GM10266 (cell line): ENCODE data around the gene TSR3.

Experiments used
- DNase-seq: peaks from one replicate; pipeline ENCODE4 v3.0.0; 2012; ENCODE audit errors: extremely low spot score
- TF ChIP-seq, protein P1 (sequence below): IDR thresholded peaks from 2 replicates; pipeline ENCODE4 v1.5.1; 2012; ENCODE audit warnings: mild to moderate bottlenecking, low read depth; ENCODE audit not compliant: control insufficient read depth, insufficient read depth; ENCODE audit errors: missing control alignments

TSR3 gene

DNA sequence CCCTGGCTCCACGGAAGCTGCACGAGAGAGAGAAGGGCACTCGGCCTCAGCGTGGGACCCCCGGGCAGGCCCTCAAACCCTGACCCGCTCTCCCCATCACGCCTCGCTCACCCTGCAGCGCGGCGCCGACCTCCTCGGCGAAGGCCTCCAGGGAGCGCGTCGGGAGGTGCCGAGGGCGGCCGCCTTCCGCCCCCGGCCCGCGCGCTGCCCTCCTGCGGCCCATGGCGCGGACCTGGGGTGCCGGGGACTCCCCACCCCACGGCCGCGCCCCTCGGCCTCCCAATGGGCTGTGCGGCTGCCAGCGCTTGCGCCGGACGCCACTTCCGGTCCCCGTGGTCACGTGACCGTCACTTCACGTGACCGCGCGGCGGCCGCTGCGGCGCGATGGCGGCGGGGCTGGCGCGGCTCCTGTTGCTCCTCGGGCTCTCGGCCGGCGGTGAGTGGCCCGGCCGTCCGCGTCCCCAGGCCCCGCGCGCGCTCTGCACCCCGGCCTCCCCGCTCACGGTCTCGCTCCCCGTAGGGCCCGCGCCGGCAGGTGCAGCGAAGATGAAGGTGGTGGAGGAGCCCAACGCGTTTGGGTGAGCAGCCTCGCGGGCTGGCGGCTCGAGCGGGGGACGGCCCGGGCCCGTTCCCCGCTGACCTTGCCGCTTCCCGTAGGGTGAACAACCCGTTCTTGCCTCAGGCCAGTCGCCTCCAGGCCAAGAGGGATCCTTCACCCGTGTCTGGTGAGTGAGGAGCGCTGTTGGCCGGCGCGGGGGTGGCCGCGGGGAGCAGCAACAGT, at the start of gene TSR3, which contains the start of gene GNPTG:
Gene TSR3, minus strand, starts transcription at position 297 of the 781 bp plus-strand sequence. Its CDS starts 74 bp downstream, at position 223.
Gene GNPTG, plus strand, starts transcription at position 350 of the 781 bp plus-strand sequence. Its CDS starts 35 bp downstream, at position 385.
- DNase-seq, result peak; percentile 99
- TF ChIP-seq, protein P1, sequence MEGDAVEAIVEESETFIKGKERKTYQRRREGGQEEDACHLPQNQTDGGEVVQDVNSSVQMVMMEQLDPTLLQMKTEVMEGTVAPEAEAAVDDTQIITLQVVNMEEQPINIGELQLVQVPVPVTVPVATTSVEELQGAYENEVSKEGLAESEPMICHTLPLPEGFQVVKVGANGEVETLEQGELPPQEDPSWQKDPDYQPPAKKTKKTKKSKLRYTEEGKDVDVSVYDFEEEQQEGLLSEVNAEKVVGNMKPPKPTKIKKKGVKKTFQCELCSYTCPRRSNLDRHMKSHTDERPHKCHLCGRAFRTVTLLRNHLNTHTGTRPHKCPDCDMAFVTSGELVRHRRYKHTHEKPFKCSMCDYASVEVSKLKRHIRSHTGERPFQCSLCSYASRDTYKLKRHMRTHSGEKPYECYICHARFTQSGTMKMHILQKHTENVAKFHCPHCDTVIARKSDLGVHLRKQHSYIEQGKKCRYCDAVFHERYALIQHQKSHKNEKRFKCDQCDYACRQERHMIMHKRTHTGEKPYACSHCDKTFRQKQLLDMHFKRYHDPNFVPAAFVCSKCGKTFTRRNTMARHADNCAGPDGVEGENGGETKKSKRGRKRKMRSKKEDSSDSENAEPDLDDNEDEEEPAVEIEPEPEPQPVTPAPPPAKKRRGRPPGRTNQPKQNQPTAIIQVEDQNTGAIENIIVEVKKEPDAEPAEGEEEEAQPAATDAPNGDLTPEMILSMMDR, result peak; percentile 4

GRCh38 chr16:1401061-1401757, 49.5 kb upstream of the TSR3 start:
- no peak for DNase-seq
- TF ChIP-seq, protein P1, result no peak

DNA sequence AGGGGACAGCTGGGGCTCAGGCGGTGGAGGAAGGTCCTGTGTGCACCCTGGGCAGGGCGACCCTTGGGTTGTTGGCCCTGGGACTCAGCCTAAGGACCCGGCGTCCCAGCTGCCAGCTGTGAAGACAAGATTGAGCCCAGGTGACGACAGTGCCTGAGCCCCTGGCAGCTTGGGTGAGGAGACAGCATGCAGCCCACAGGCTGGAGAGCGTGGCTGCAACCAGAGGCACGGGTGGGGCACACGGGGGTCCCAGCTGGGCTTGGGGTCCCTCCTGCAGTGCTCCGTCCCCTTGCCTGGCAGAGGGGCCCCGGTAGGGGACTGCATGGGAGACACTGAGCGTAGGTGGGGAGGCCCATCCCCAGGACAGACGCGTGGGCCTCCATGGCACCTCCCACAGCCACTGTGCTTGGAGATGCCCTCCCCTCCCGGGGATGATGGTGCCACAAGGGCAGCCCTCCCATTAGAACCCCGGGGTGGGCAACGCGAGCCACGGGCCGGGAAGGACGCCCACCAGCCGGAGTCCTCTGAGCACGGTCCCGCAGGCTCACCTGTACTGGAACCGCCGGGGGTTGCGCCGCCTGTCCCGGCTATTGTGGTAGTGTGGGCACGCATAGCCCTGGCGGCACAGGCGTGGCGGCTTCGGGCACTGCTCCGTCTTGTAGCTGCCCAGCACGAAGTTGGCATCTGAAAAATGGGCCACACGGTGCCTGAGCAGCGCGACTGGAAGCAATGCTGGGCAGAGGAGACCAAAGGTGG, 47.3 kb upstream of the TSR3 start:
- DNase-seq, result no peak
- TF ChIP-seq, protein P1, result no peak

- TF ChIP-seq, protein P1, result no peak
- DNase-seq, result no peak
These were observed 46.7 kb upstream of the TSR3 start for GRCh38 chr16:1398351-1398750.

GRCh38 chr16:1397779-1398178, 46.1 kb upstream of the TSR3 start:
- DNase-seq, result no peak
- TF ChIP-seq, protein P1, result no peak

- TF ChIP-seq, protein P1, result no peak
- DNase-seq, result no peak
These were observed 43.9 kb upstream of the TSR3 start for GRCh38 chr16:1395444-1396031.
